ENCODE data around the gene C1RL.

C1RL gene

DNA sequence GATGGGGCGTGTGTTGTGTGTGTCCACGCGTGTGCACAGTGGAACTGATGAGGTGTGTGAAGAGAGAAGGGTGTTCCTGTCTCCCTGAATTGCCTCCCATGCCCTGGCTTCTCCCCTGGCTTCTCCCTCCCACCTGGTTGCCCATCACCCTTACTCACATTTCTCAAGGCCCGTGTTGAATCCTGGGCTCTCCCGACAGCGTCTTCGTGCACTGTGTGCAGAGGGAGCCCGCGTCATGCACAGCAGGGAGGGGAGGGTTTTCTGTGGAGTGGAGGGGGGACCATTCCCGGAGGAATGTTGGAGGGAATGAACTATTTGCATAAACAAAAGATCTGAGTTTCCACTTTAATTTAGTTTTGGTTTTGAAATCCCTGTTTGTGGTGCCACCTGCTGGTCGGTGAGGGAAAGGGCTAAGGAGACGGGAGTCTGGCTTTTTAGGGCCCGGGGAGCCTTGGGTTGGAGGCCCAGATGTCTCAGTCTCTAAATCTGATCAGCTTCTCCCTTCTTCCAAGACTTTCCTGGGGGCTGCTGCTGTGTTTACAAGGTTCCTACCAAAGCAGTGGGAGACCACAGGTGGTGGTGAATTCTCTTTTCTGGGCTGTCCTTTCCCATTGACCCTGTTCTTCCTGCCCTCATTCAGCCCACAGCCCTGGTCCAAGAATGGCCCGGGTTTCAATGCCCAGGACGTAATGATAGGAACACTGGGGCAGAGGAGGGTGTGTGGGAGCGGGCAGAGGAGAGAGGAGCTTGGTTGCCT, 16.6 kb downstream of the C1RL start, which contains the start of gene C1R:
Gene C1R, minus strand, starts transcription at position 217 of the 757 bp plus-strand sequence. Its CDS starts 57 bp downstream, at position 160.
- peak; percentile 75 for DNase-seq (ENCODE audit: low read depth, low spot score)

DNA sequence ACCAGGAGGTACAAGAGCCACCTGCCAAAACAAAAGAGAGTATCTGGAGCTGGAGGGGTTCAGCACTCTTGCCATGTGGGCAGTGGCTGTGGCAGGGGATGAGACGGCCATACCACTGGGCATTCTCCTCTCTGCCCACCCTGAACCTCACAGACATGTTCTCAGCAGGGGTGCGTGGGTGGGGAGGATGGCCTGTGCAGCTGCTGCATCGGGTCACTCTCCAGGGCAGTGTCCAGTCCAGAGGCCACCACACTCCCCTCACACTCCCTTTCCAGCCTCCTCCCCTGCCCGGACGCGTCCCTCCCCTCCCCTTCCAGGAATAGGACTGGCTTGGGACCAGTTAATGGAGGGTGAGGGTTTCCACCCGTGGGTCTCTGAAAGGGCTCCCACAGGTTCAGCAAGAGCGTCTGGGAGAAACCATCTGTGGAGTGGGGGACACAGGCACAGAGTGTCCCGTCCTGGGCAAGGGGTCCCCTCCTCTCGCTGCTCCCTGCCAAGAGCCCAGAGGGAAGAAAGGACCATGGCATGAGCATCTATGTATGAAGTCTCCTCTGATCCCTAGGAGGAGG, 17.3 kb downstream of the C1RL start:
- DNase-seq (ENCODE audit: low read depth, low spot score): no peak

DNA sequence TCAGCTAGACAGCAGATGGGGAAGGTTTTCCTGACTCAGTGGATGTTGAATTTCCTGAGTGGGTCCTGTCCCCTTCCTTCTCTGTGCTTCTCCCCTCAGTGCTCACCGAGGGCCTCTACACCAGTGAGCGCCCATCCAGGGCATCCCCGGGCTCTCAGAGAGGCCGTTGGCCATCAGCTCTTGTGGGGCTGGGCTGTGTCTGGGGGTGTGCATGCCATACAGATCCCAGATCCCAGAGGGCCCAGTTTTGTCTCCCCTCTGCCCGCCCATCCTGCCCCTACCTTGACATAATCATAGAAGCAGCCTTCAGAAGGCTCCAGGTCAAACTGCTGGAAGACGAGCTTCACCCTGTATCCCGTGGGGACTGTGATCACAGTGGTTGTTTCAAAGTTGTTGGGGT, 17.8 kb downstream of the C1RL start:
- DNase-seq (ENCODE audit: low read depth, low spot score): no peak

DNA sequence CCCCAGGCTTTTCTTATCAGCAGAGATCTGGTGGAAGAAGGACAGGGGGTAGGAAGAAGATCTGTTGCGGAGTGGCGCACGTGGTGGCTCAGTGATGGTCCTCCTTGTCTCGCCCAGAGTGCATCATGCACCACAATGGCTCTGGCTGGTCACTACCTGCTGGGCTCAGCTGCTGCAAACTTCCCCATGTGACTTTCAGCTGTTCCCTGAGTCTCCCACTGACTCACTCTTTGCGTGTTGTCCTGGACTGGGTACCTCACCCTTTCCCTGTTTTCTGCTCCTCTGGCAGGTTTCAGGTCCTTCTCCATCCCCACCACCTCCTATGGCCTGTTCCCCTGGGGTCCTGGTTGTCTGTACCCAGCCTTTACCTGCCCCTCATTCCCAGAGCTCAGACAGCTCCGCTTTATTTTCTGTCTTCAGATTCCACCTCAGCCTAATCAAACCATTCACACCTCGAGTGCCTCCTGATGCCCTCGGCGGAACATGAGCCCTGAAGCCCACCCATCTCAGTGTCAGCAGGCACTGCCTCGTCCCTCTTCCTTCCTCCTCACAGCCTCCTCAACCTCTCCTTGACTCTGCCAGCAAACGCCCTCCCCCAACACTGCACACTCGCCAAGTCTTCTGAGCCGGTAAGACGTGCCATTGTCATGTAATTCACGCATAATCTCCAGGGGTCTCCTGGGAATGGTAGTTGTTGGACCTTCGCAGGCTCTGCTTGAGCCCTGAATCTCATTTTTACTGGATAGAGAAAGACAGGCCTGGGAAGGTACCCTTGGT, 18.6 kb downstream of the C1RL start:
- DNase-seq (ENCODE audit: low read depth, low spot score): no peak

DNA sequence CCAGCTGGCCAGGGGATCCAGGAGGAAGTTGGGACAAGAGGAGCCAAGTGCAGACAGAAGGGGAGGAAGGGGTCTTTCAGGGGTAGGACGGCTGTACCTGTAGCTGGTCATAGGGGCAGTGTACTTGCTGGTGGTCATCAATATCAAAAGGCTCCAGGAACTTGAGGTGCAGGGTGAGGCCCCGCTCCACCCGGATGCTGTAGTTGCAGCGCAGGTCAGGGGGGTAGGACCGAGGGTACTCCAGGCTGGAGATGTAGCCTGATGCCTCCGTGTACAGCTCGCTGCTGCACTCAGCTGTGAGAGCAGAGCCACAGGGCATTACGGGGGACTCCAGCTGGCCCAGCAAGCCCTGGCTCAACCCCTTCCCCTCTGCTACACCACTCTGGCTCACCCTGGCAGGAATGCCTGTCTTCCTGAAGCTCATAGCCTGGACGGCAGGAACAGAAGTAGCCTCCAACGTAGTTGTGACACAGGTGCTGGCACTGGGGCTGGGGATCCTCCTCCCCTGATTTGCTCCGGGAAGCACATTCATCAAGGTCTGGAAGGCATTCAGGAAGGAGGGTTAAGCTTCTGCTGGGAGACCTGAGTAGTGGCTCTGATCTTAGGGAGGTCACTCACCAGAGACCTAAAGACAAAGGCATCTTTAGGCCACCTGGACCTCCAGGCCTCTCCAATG, 19.7 kb downstream of the C1RL start:
- no peak for DNase-seq (ENCODE audit: low read depth, low spot score)

DNA sequence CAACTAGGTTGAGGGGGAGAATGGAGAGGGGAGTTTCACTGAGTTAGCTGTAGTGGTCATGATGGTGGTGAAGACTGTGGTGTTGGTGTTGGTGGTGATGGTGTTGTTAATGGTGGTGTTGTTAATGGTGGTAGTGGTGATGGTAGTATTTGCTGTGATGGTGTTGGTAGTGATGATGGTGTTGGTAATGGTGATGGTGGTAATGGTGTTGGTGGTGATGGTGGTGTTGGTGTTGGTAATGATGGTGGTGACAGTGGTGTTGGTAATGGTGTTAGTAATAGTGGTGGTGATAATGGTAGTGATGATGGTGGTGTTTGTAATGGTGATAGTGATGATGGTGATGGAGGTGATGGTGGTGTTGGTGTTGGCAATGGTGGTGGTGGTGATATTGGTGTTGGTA, 25.9 kb downstream of the C1RL start:
- DNase-seq (ENCODE audit: low read depth, low spot score): no peak

DNA sequence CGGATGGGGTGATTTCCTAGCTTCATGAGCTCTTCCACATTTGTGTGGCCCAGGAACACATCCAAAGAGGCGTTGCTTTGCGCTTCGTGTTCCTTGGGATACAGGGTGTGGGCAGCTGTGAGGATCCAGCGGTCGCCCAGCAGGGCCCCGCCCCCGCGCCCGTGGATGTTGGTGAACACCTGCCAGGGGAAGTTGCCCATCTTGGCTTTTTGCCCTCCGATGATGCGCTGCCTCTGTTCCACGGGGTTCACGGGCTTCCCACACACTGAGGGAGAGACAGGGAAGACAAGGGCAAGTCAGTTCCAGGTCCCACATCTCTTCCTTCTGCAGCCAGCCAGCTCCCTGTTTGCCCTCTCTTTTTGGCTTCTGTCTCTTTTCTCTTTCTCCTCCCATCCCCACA, 28.0 kb downstream of the C1RL start:
- no peak for DNase-seq (ENCODE audit: low read depth, low spot score)

DNA sequence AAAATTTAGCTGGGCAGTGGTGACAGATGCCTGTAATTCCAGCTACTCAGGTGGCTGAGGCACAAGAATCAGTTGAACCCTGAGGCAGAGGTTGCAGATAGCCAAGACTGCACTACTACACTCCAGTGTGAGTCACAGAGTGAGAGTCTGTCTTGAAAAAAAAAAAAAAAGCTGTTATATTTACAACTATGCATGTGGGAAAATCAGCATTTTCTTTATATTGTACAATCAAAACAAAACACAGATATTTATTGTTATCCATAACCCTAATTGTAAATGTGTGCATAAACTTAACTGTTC, 29.2 kb downstream of the C1RL start:
- no peak for DNase-seq (ENCODE audit: low read depth, low spot score)

DNA sequence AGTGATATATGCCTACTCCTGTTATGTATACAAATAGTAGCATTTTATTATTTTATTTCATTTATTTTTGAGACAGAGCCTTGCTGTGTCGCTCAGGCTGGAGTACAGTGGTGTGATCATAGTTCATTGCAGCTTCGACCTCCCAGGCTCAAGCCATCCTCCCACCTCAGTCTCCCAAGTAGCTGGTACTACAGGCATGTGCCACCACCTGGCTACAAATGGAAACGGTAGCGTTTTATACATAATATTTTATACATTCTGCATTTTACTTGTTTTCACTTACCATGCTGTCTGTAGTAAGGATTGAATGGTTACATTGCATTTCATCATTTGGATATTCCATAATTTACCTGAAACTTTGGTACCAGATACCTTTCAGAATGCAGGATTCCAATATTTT, 30.9 kb downstream of the C1RL start:
- no peak for DNase-seq (ENCODE audit: low read depth, low spot score)

DNA sequence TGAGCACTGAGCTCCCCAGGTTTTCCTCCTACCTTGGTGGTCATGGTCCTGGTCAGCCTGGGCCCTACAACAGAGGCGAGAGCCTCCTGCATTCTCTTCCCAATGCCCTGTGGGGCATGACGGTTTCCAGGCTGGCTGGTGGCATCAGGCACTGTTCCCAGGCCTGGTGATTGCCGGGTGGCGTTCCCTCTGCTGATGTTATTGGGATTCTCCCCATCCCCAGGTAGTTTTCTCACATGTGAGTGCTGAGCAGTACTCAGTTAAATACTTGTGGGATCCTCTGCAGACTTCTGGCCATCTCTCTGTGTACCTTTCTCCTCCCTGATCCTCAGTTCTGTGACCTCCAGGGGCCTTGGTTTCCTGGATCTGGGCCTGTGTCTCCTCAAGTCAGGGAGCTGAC, 32.5 kb downstream of the C1RL start:
- DNase-seq (ENCODE audit: low read depth, low spot score): no peak

DNA sequence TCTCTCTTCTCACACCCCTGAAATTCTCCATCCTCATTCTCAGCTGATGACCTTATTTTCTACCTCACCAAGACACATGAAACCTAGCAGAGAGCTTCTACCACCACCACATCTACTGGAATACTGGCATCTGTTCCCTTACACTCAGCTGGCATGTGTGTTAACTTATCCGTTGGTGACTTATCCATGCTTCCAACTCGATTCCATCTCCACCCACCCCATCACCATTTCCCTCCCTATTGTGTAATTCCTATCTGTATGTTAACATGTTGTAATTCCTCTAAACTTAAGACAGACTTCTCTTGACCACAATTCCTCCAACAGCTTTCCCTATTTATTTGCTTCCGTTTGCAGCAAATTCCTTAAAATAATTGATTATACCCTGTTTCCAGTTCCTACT, 33.1 kb downstream of the C1RL start:
- DNase-seq (ENCODE audit: low read depth, low spot score): no peak

DNA sequence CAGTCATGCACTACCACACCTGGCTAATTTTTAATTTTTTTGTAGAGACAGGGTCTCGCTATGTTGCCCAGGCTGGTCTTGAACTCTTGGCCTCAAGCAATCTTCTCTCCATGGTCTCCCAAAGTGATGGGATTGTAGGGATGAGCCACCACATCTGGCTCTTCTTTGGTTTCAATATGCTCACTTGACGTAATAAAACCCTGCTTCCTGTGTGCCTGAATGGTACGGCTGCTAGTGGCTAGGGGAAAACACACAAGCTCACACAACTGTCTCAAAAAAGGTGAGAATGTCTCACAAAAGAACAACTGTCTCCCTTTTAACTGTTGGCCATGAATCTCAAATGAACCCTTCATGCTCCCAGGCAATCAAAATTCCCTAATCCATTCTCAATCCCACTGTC, 33.5 kb downstream of the C1RL start:
- DNase-seq (ENCODE audit: low read depth, low spot score): no peak

DNA sequence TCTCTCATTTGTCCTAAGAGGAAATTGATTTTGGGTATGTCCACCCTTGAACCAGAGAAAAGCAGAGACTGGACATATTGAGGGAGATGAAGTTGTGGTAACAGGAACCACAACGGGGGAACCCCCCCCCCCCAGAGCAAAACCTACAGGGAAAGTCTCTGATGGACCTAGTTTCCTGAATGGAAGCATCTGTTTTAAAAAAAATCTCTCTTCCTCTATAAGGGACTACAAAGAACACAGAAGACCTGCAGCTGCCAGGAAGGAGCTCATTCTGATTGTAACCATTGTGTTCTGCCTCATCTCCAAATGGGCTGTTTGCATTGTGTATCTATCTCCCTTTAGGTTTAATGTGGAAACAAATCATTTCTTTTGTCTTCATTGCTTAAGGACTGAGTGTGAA, 35.1 kb downstream of the C1RL start:
- DNase-seq (ENCODE audit: low read depth, low spot score): no peak

DNA sequence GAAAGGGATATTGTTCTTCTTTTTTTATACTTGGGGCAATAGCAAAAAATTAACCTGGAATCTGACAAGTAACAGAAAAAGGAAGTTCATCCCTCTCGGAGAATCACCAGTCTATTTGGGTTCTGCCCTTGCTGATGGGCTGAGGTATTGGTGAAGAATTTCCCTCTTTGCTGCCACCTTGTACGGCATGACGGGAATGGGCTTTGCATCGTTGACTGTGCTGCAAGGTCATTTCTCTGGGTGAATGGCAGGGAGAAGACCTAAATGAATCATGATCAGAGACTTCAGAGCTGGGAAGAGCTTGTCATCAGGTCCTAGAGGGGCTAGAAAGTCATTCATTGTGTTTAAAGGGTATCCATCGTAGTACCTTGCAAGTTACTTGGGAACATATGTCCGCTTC, 36.5 kb downstream of the C1RL start:
- no peak for DNase-seq (ENCODE audit: low read depth, low spot score)

DNA sequence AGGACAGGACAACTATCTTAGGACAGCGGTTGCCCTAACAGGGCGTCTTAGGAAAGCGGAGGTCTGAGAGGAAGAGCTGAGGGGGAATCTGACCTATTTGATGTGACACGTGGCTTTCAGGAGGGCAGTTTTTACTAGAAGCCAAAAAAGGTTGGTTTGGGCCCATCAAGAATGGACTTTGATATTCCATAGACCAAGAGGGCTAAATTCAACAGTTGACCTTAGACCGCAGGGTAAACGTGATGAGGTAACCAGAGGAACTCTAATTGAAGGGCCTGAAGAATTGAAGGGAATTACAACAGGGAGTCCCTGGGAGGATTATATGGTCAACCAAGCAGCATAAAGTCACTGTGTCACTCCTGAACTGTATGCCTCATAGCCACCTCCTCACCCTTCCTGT, 37.0 kb downstream of the C1RL start:
- no peak for DNase-seq (ENCODE audit: low read depth, low spot score)

DNA sequence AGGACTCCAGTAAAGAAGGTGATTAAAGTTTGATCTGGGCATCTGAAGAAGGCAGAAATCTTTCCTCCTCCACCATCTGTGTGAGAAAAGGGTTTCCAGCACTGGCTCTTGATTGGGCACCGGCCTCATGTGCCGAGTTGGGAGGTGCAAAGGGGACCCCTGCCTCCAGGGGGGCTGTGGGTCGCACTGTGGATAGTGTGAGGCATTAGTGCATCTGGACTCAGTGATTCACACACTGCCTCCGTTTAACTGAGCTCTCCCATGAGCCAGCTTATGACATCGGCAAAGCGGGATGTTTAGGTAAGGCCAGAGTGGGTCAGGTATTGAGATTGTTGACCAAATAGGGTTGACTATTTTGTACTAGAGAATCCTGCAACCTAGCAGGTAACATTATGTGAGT, 39.6 kb downstream of the C1RL start:
- no peak for DNase-seq (ENCODE audit: low read depth, low spot score)

DNA sequence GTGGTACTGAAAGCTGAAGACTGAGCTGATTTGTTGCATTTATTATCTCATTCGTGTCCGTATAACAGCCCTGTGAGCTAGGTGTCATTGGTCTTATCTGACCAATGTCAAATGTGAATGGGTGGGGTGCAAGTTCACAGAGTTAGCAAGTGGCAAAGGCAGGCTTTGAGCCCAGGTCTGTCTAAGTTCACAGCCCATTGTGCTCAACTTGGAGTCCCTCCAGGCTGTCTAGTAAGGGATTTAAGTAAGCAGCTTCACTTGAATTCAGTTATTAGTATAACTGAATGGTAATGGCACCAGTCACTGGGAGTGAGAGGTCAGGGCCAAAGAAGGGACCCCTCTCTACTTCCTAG, 40.0 kb downstream of the C1RL start:
- no peak for DNase-seq (ENCODE audit: low read depth, low spot score)

DNA sequence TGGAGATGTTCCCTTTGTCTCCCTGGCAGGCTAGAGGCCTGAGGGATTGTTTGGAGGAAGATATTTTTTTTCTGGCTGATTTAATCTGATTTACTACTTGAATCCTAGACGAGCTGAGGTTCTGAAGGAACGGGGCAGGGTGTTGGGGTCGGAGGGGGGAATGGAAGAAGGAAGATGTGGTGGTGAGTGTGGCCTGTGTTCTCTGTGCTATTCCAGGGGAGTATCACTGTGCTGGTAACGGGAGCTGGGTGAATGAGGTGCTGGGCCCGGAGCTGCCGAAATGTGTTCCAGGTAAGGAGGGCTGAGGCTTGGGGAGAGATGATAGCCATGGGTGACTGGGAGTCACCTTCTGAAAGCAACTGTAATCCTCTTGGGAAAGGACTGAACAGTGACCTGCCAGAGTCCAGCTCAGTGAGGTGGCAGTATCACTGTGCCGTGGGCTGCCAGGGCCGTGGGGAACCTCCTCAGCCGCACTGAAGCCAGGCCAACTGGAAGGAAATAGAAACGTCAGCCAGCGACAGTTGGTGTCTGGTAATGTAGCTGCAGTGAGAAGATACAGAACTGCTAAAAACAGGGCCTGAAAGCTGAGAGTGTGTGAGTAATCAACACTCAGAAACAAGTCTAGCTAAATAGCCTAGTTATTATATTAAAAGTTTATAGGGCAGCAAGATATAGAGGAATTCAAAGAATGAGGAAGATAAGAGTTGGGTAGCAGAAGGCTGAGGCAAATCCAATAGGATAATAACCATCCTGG, 40.6 kb downstream of the C1RL start:
- DNase-seq (ENCODE audit: low read depth, low spot score): no peak

DNA sequence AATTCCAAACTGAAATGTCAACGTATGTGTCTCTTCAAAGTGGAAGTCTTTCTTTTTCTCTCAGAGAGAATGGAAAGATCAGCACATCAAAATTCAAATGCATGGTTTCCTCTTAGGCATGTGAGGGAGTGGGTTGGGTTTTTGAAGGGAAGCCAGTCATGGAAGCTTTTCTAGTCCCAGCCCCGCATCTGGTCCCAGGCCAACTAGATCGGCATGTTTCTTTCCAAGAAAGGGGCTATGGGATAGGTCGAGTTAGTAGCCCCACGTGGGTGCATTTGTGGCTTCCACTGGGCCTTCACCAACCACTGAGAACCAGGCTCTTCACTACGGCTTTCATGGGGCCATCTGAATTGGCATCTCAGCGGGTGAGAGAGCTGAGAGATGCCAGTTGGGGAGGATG, 41.9 kb downstream of the C1RL start:
- no peak for DNase-seq (ENCODE audit: low read depth, low spot score)

DNA sequence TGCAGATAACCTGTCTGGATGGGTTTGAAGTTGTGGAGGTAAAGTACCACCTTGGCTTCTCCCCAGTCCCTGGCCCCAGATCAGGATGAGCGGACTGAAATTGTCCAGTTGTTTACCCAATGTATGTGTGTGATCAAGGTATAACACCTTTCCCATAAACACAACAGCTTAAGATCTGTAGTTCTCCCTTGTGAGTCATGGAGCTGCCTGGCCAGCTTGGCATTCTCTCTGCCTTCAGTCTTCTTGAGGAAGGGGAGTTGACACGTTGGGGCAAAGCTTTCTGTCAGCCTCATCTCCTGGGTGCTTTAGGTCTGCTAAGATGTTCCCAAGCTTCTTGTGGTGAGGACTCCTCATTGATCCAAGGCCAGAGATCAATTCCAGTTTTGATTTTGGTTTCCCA, 42.4 kb downstream of the C1RL start:
- no peak for DNase-seq (ENCODE audit: low read depth, low spot score)

DNA sequence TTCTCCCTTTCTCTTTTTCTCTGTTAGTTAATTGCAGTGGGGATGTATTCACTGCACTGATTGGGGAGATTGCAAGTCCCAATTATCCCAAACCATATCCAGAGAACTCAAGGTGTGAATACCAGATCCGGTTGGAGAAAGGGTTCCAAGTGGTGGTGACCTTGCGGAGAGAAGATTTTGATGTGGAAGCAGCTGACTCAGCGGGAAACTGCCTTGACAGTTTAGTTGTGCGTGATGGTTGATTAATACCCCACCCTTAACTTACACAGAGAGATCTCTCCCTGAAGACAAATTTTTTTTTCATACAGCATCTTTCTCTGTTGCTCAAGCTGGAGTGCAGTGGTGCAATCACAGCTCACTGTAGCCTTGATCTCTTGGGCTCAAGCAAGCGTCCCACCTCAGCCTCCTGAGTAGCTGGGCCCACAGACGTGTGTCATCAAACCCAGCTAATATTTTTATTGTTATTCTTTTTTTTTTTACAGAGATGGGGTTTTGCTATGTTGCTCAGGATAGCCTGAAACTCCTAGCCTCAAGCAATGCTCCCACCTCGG, 43.9 kb downstream of the C1RL start:
- DNase-seq (ENCODE audit: low read depth, low spot score): no peak

DNA sequence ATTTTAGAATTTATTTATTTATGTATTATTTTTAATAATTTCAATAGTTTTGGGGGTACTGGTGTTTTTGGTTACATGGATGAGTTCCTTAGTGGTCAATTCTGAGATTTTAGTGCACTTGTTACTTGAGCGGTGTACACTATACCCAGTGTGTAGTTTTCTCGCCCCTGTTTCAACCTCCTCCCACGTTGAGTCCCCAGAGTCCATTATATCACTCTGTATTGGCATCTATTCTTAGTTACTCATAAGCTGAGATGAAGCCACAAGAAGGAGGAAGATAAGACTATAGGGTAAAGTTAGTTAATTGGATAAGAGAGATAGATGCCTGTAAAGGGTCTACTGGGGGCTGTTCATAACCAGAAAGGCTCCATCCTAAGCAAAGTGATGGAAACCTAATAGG, 44.5 kb downstream of the C1RL start:
- no peak for DNase-seq (ENCODE audit: low read depth, low spot score)

Data from smooth muscle cell of the brain vasculature (primary cell).